H1 (cell line): Measurements from ENCODE around the gene CACNA1B. TPM values are rescaled to one million over a fixed set of nuclear protein-coding genes. Genes with fewer than 3 reads are reported as not detected.

Experiments used
- CTCF ChIA-PET: fragments of 300-600 bp; sonication (Branson Sonifier 250); formaldehyde crosslinking; loops from one replicate; lab custom pipeline; 2021; ENCODE audit not compliant: partially characterized antibody; lab: Charles Lee
- POLR2A ChIA-PET: fragments of 300-600 bp; sonication (Branson Sonifier 250); formaldehyde crosslinking; loops from one replicate; lab custom pipeline; 2021; ENCODE audit warnings: inconsistent platforms; ENCODE audit not compliant: partially characterized antibody; lab: Charles Lee
- DNase-seq, 2 experiments: peaks; one replicate each; pipeline versions ENCODE4 v3.0.0 to v3.0.0-alpha.2; 2010 to 2022; ENCODE audit warnings: low spot score in 2 of 2, low read depth in 1 of 2, mixed read lengths in 1 of 2
- FAIRE-seq: peaks from 2 replicates; lab custom pipeline; 2011; peaks lifted over from hg19 to GRCh38; lab: Jason Lieb, UNC
- H2AFZ ChIP-seq: 2 replicates; pipeline ENCODE4 v1.8.1; 2012; ENCODE audit warnings: low read length, inconsistent platforms
- H2AK5ac ChIP-seq: 2 replicates; pipeline ENCODE4 v1.6.1; 2013; ENCODE audit warnings: low read depth, low read length
- H2BK120ac ChIP-seq: replicated peaks from 2 replicates; pipeline ENCODE3; 2013; ENCODE audit warnings: low read depth, low read length, inconsistent platforms
- H2BK12ac ChIP-seq: 2 replicates; pipeline ENCODE4 v1.6.1; 2013; ENCODE audit warnings: low read depth, low read length
- H2BK15ac ChIP-seq: 2 replicates; pipeline ENCODE4 v1.6.1; 2013; ENCODE audit warnings: low read length
- H2BK20ac ChIP-seq: 2 replicates; pipeline ENCODE4 v1.6.1; 2013; ENCODE audit warnings: low read length
- H2BK5ac ChIP-seq: 2 replicates; pipeline ENCODE4 v1.6.1; 2013; ENCODE audit warnings: low read depth, low read length
- H3K14ac ChIP-seq: 2 replicates; pipeline ENCODE4 v1.6.1; 2013; ENCODE audit warnings: inconsistent platforms; ENCODE audit not compliant: insufficient read length
- H3K18ac ChIP-seq: 2 replicates; pipeline ENCODE4 v1.6.1; 2013; ENCODE audit warnings: low read length; ENCODE audit errors: extremely low read depth
- H3K23ac ChIP-seq: 2 replicates; pipeline ENCODE4 v1.6.1; 2013; ENCODE audit warnings: inconsistent platforms; ENCODE audit not compliant: insufficient read length
- H3K23me2 ChIP-seq: 2 replicates; pipeline ENCODE4 v1.6.1; 2013; ENCODE audit warnings: low read depth, low read length
- H3K27ac ChIP-seq: 2 replicates; pipeline ENCODE4 v1.6.1; 2011; ENCODE audit warnings: low read depth, low read length, inconsistent platforms
- H3K27me3 ChIP-seq, 4 experiments: replicated peaks in 1 of 4; 1 replicate in 1 of 4; 2 replicates in 3 of 4; pipeline versions ENCODE4 v1.6.1 to v1.8.1; 2011 to 2013; ENCODE audit warnings: low read length in 3 of 4, mild to moderate bottlenecking in 3 of 4, inconsistent platforms in 2 of 4, mixed read lengths in 2 of 4, moderate library complexity in 1 of 4; ENCODE audit not compliant: control insufficient read depth in 3 of 4, insufficient read depth in 3 of 4; ENCODE audit errors: extremely low read depth in 1 of 4
- H3K36me3 ChIP-seq, 4 experiments: 2 replicates each; pipeline versions ENCODE4 v1.6.1 to v1.8.1; 2011 to 2013; ENCODE audit warnings: mild to moderate bottlenecking in 4 of 4, low read length in 3 of 4, moderate library complexity in 2 of 4, control low read depth in 1 of 4, inconsistent platforms in 1 of 4; ENCODE audit not compliant: insufficient read depth in 4 of 4, control insufficient read depth in 2 of 4
- H3K4ac ChIP-seq: replicated peaks from 2 replicates; pipeline ENCODE3; 2013; ENCODE audit warnings: low read length, low read depth, mixed read lengths, inconsistent platforms; ENCODE audit not compliant: insufficient read length
- H3K4me1 ChIP-seq, 4 experiments: replicated peaks in 1 of 4; 1 replicate in 1 of 4; 2 replicates in 3 of 4; pipeline versions ENCODE4 v1.6.1 to v1.8.1; 2011 to 2013; ENCODE audit warnings: low read length in 3 of 4, inconsistent platforms in 2 of 4, mixed read lengths in 1 of 4; ENCODE audit not compliant: insufficient read depth in 4 of 4, control insufficient read depth in 3 of 4
- H3K4me2 ChIP-seq, 2 experiments: 2 replicates each; pipeline versions ENCODE4 v1.6.1 to v1.8.1; 2011 to 2013; ENCODE audit warnings: low read depth in 2 of 2, low read length in 2 of 2, control low read depth in 1 of 2, inconsistent platforms in 1 of 2, mild to moderate bottlenecking in 1 of 2; ENCODE audit not compliant: insufficient read depth in 1 of 2
- H3K4me3 ChIP-seq, 4 experiments: fragments of 200-600, 300-600 bp in 1 of 4; sonication (generic), shearing (Covaris generic), sonication (Bioruptor Twin) in 1 of 4; 2 replicates each; pipeline versions ENCODE4 v1.5.1 to v1.8.1; 2011 to 2016; ENCODE audit warnings: low read length in 4 of 4, low read depth in 3 of 4, control low read depth in 2 of 4, inconsistent platforms in 2 of 4, mild to moderate bottlenecking in 2 of 4, mixed read lengths in 1 of 4, moderate library complexity in 1 of 4; ENCODE audit not compliant: insufficient read depth in 2 of 4; ENCODE audit errors: extremely low read depth in 1 of 4
- H3K56ac ChIP-seq: replicated peaks from 2 replicates; pipeline ENCODE3; 2013; ENCODE audit warnings: low read depth, mild to moderate bottlenecking, mixed read lengths, low read length, inconsistent platforms; ENCODE audit not compliant: insufficient read length
- H3K79me1 ChIP-seq: 2 replicates; pipeline ENCODE4 v1.6.1; 2013; ENCODE audit warnings: low read depth, low read length, control low read depth
- H3K79me2 ChIP-seq, 2 experiments: 2 replicates each; pipeline versions ENCODE4 v1.6.1 to v1.8.1; 2012 to 2013; ENCODE audit warnings: low read length in 2 of 2, mild to moderate bottlenecking in 2 of 2, inconsistent platforms in 1 of 2; ENCODE audit not compliant: insufficient read depth in 2 of 2, control insufficient read depth in 1 of 2
- H3K9ac ChIP-seq, 4 experiments: replicated peaks in 1 of 4; 1 replicate in 1 of 4; 2 replicates in 3 of 4; pipeline versions ENCODE4 v1.6.1 to v1.8.1; 2011 to 2013; ENCODE audit warnings: low read depth in 3 of 4, low read length in 3 of 4, control low read depth in 2 of 4, mild to moderate bottlenecking in 2 of 4, moderate library complexity in 2 of 4, inconsistent platforms in 1 of 4; ENCODE audit errors: extremely low read depth in 1 of 4
- H3K9me3 ChIP-seq, 2 experiments: 2 replicates each; pipeline versions ENCODE4 v1.6.1 to v1.8.1; 2012 to 2013; ENCODE audit warnings: mild to moderate bottlenecking in 2 of 2, moderate library complexity in 2 of 2, control low read depth in 1 of 2, inconsistent platforms in 1 of 2, low read depth in 1 of 2, low read length in 1 of 2, mixed read lengths in 1 of 2; ENCODE audit not compliant: insufficient read depth in 2 of 2
- H4K20me1 ChIP-seq, 2 experiments: replicated peaks in 1 of 2; 2 replicates each; pipeline versions ENCODE3 to v1.8.1; 2011 to 2013; ENCODE audit warnings: inconsistent platforms in 2 of 2, low read length in 2 of 2, mild to moderate bottlenecking in 1 of 2; ENCODE audit not compliant: insufficient read depth in 2 of 2, control insufficient read depth in 1 of 2
- H4K5ac ChIP-seq: 2 replicates; pipeline ENCODE4 v1.6.1; 2013; ENCODE audit warnings: low read length, low read depth, mixed read lengths, inconsistent platforms; ENCODE audit not compliant: insufficient read length
- H4K8ac ChIP-seq: 2 replicates; pipeline ENCODE4 v1.8.0; 2013; ENCODE audit warnings: mild to moderate bottlenecking, moderate library complexity, low read length, inconsistent platforms; ENCODE audit not compliant: insufficient read depth; ENCODE audit errors: extremely low read depth
- H4K91ac ChIP-seq: replicated peaks from 2 replicates; pipeline ENCODE3; 2013; ENCODE audit warnings: low read length, mixed read lengths, inconsistent platforms; ENCODE audit not compliant: insufficient read length
- CHD2 ChIP-seq: IDR thresholded peaks from 2 replicates; pipeline ENCODE4 v1.6.1; 2012; ENCODE audit warnings: low read length, improper control_type of control experiment
- GTF2F1 ChIP-seq: IDR thresholded peaks from 2 replicates; pipeline ENCODE4 v1.6.1; 2012; ENCODE audit warnings: low read depth, low read length, improper control_type of control experiment, borderline replicate concordance
- MAX ChIP-seq: IDR thresholded peaks from 2 replicates; pipeline ENCODE4 v1.6.1; 2012; ENCODE audit warnings: inconsistent platforms
- NRF1 ChIP-seq: IDR thresholded peaks from 2 replicates; pipeline ENCODE4 v1.6.1; 2011; ENCODE audit warnings: mild to moderate bottlenecking, low read depth, low read length, improper control_type of control experiment
- POU5F1 ChIP-seq: IDR thresholded peaks from 2 replicates; pipeline ENCODE4 v1.6.1; 2011; ENCODE audit warnings: low read depth, mild to moderate bottlenecking, low read length, moderate library complexity
- RBBP5 ChIP-seq: IDR thresholded peaks from 2 replicates; pipeline ENCODE4 v1.7.1; 2012; ENCODE audit warnings: low read depth, mild to moderate bottlenecking, inconsistent platforms, low read length, moderate library complexity, borderline replicate concordance
- RNF2 ChIP-seq: fragments of 200-900, 300-1000 bp; sonication (generic); IDR thresholded peaks from 2 replicates; pipeline ENCODE4 v1.7.1; 2016; ENCODE audit warnings: borderline replicate concordance, low read depth, mild to moderate bottlenecking, antibody characterized with exemption, low read length; ENCODE audit not compliant: poor library complexity, severe bottlenecking; ENCODE audit errors: missing control alignments
- SIRT6 ChIP-seq: IDR thresholded peaks from one replicate; pipeline ENCODE4 v1.7.1; 2012; ENCODE audit warnings: low read length, inconsistent platforms
- SUZ12 ChIP-seq: fragments of 200-600 bp; sonication (generic); IDR thresholded peaks from 2 replicates; pipeline ENCODE4 v1.6.1; 2012; ENCODE audit warnings: mild to moderate bottlenecking, inconsistent platforms, low read length, moderate library complexity, mixed read lengths
- TAF1 ChIP-seq: IDR thresholded peaks from 2 replicates; pipeline ENCODE4 v1.6.1; 2011; ENCODE audit warnings: mild to moderate bottlenecking, low read depth, low read length
- TEAD4 ChIP-seq: IDR thresholded peaks from 2 replicates; pipeline ENCODE4 v1.6.1; 2012; ENCODE audit warnings: low read depth, low read length, inconsistent platforms, mixed read lengths
- USF2 ChIP-seq: IDR thresholded peaks from 2 replicates; pipeline ENCODE4 v1.6.1; 2011; ENCODE audit warnings: low read length, improper control_type of control experiment
- YY1 ChIP-seq: IDR thresholded peaks from 2 replicates; pipeline ENCODE4 v1.6.1; 2011; ENCODE audit warnings: low read depth, mild to moderate bottlenecking, low read length
- ZNF274 ChIP-seq: IDR thresholded peaks from 2 replicates; pipeline ENCODE4 v1.7.0; 2012; ENCODE audit warnings: low read length, borderline replicate concordance; ENCODE audit errors: extremely low read depth
- WGBS, 2 experiments: shearing (Covaris generic) in 1 of 2; methylation state at CpG; one replicate each; pipeline versions ENCODE4 v1.1.6 to v1.1.7; 2013 to 2015; ENCODE audit warnings: low lambda C conversion rate in 2 of 2, mixed read lengths in 2 of 2, inconsistent platforms in 1 of 2, low coverage in 1 of 2, missing lambda C conversion rate in 1 of 2; ENCODE audit not compliant: insufficient replicate concordance in 2 of 2, insufficient coverage in 1 of 2, insufficient read length in 1 of 2; ENCODE audit errors: extremely low coverage in 1 of 2, missing lambda C conversion rate in 1 of 2; 5-methylcytosine and 5-hydroxymethylcytosine counted together
- polyA plus RNA-seq, 7 experiments: library from polyadenylated mRNA; depleted of rRNA in 3 of 7; stranded (reverse) in 5 of 7; unstranded in 2 of 7; fragments of >200 nt in 5 of 7; fragments of 200-250 nt in 2 of 7; gene quantifications; 1 replicate in 5 of 7; 2 replicates in 1 of 7; 4 replicates in 1 of 7; pipeline versions ENCODE4 v1.2.1 to v1.2.3, GENCODE V29; 2011 to 2013; ENCODE audit warnings: missing spikeins in 2 of 7, mixed read lengths in 2 of 7
- total RNA-seq: library from RNA; stranded (reverse); fragmentation: NEBNext Ultra II Directional; extraction: Animal tissue kit (Norgen Biotek cat#: 25700); gene quantifications from 2 replicates; pipeline ENCODE4 v1.2.1, GENCODE V29; 2021

CACNA1B gene
- total and polyA plus RNA-seq, 2 of the 8 experiments (the other 6 are each of a cell fraction or from before 2014, with no cell fraction given): 1.5 to 5.7 TPM

- no peak for FAIRE-seq
- CTCF ChIA-PET: interaction anchor here (0.6 to 1.1 kb wide), 3 partner anchors 15 to 184 kb away, joined by 3 to 4 read pairs (median 3); no protein-coding TSS in a partner anchor
- no peak overlapping the region for H4K91ac ChIP-seq
- TF ChIP-seq YY1 (no peak), RNF2 (no peak), ZNF274 (no peak), CHD2 (no peak), TAF1 (no peak), RBBP5 (no peak), GTF2F1 (no peak), NRF1 (no peak), MAX (no peak), USF2 (no peak), SUZ12 (no peak), TEAD4 (no peak), SIRT6 (no peak), POU5F1 (no peak)
Observed at GRCh38 chr9:137919095-137919465, 41.5 kb downstream of the CACNA1B start.

More at GRCh38 chr9:137919095-137919465, 41.5 kb downstream of the CACNA1B start:
- H3K14ac ChIP-seq: no peak overlapping the region
- H3K79me2 ChIP-seq: no peaks in the 10 kb centered on the region
- no peak overlapping the region for H3K56ac ChIP-seq
- no peaks in the 10 kb centered on the region for H3K4me1 ChIP-seq
- H3K23ac ChIP-seq: no peak overlapping the region
- H4K20me1 ChIP-seq: peaks cover 0 to 6% of the 10 kb centered on the region in 2 experiments
- H4K5ac ChIP-seq: no peak overlapping the region
- H2BK120ac ChIP-seq: no peak overlapping the region
- H3K18ac ChIP-seq: no peak overlapping the region
- WGBS, 2 experiments: 85% methylated on average over 9 of the region's 9 CpGs; no CpG with 5 or more reads in 1 of the 2 experiments
- H3K36me3 ChIP-seq: peaks cover 0 to 7% (median under 1%) of the 10 kb centered on the region in 4 experiments; a peak in 3 of 8 replicates
- H3K27me3 ChIP-seq: no peaks in the 10 kb centered on the region
- no peak overlapping the region for H3K9ac ChIP-seq
- POLR2A ChIA-PET: no interaction called here
- no peak overlapping the region for H2BK20ac ChIP-seq
- no peaks in the 10 kb centered on the region for H3K23me2 ChIP-seq
- no peak overlapping the region for H2AK5ac ChIP-seq
- H4K8ac ChIP-seq: no peak overlapping the region
- H2AFZ ChIP-seq: no peak overlapping the region
- H3K4ac ChIP-seq: no peak overlapping the region
- no peaks in the 10 kb centered on the region for H3K79me1 ChIP-seq
- H2BK12ac ChIP-seq: no peak overlapping the region
- no peak overlapping the region for H2BK5ac ChIP-seq
- no peak overlapping the region for H3K4me2 ChIP-seq
- no peak overlapping the region for H3K27ac ChIP-seq
- peaks cover 26 to 67% of the 10 kb centered on the region in 2 experiments for H3K9me3 ChIP-seq
- H2BK15ac ChIP-seq: no peak overlapping the region
- DNase-seq: no peak
- H3K4me3 ChIP-seq: no peak overlapping the region
